Measurements from ENCODE around the gene LCMT2. TPM values are rescaled to one million over a fixed set of nuclear protein-coding genes. Genes with fewer than 3 reads are reported as not detected.

The LCMT2 gene
- total and polyA plus RNA-seq, 2 experiments from 2014 or later: 2.3 to 7.1 TPM

DNA sequence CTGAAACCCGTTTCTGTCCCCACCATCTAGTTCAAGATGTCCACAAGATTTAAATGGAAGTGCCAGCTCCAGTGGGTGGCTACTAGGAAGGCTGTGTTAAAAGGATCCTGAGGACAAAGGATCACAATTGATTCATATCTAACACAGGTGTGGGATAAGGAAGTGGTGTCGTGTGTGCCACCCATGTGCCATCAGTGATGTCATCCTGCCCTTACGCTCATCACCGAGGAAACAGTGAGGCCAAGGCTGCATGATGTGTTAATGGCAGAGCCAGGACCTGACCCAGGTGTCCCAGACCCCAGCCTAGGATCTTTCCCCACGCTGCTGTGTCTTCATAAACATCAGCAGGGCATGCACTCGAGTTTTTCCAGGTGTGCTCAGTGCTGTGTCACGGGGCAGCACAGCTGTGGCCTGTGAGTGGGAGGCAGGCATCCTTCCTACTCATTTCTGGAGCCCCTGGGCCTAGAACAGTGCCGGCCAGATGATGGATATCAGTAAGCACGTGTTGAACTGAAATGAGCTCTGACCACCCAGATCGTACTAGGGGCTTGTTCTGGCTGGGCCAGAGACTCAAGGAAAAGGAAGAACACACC lies 53.0 kb downstream of the LCMT2 start:
- no peaks in the 10 kb centered on the region for H3F3A ChIP-seq (replicated peaks; ENCODE audit: low read depth)
- H3K4me1 Mint-ChIP-seq: no peaks in the 10 kb centered on the region
- H3K4me3 ChIP-seq: no peak overlapping the region
- H2AFZ ChIP-seq: no peak overlapping the region
- H3K4me3 Mint-ChIP-seq: no peak overlapping the region
- H3K9me2 ChIP-seq (ENCODE audit: insufficient read depth): no peaks in the 10 kb centered on the region
- ATAC-seq (no peak), DNase-seq (ENCODE audit: low spot score) (no peak)
- no peaks in the 10 kb centered on the region for H3K79me2 ChIP-seq (replicated peaks; ENCODE audit: insufficient read depth)
- TF ChIP-seq POLR2AphosphoS5 (IDR thresholded peaks at IDR 0.05; ENCODE audit: low read depth): no peak
- no peak for TF ChIP-seq STAT1 (IDR thresholded peaks at IDR 0.05; ENCODE audit: unreplicated experiment)
- TF ChIP-seq, protein P1, sequence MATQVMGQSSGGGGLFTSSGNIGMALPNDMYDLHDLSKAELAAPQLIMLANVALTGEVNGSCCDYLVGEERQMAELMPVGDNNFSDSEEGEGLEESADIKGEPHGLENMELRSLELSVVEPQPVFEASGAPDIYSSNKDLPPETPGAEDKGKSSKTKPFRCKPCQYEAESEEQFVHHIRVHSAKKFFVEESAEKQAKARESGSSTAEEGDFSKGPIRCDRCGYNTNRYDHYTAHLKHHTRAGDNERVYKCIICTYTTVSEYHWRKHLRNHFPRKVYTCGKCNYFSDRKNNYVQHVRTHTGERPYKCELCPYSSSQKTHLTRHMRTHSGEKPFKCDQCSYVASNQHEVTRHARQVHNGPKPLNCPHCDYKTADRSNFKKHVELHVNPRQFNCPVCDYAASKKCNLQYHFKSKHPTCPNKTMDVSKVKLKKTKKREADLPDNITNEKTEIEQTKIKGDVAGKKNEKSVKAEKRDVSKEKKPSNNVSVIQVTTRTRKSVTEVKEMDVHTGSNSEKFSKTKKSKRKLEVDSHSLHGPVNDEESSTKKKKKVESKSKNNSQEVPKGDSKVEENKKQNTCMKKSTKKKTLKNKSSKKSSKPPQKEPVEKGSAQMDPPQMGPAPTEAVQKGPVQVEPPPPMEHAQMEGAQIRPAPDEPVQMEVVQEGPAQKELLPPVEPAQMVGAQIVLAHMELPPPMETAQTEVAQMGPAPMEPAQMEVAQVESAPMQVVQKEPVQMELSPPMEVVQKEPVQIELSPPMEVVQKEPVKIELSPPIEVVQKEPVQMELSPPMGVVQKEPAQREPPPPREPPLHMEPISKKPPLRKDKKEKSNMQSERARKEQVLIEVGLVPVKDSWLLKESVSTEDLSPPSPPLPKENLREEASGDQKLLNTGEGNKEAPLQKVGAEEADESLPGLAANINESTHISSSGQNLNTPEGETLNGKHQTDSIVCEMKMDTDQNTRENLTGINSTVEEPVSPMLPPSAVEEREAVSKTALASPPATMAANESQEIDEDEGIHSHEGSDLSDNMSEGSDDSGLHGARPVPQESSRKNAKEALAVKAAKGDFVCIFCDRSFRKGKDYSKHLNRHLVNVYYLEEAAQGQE (IDR thresholded peaks at IDR 0.05; ENCODE audit: unreplicated experiment): no peak
- no peaks in the 10 kb centered on the region for H3K4me1 ChIP-seq (ENCODE audit: insufficient read depth)
- no peak overlapping the region for H3K4me2 ChIP-seq
- H3K36me3 Mint-ChIP-seq (ENCODE audit: low read depth): no peaks in the 10 kb centered on the region
- H4K20me1 ChIP-seq (replicated peaks; ENCODE audit: insufficient read depth): no peaks in the 10 kb centered on the region
- H3K27ac ChIP-seq (ENCODE audit: low read depth): no peak overlapping the region
- H3K36me3 ChIP-seq (ENCODE audit: insufficient read depth): no peaks in the 10 kb centered on the region
- H3K27me3 ChIP-seq (ENCODE audit: insufficient read depth): no peaks in the 10 kb centered on the region
- peaks cover 6% of the 10 kb centered on the region for H3K27me3 Mint-ChIP-seq (ENCODE audit: insufficient read depth, low read depth, poor library complexity)
- H3K27ac Mint-ChIP-seq: no peak overlapping the region
- H3K9me3 Mint-ChIP-seq: no peaks in the 10 kb centered on the region

DNA sequence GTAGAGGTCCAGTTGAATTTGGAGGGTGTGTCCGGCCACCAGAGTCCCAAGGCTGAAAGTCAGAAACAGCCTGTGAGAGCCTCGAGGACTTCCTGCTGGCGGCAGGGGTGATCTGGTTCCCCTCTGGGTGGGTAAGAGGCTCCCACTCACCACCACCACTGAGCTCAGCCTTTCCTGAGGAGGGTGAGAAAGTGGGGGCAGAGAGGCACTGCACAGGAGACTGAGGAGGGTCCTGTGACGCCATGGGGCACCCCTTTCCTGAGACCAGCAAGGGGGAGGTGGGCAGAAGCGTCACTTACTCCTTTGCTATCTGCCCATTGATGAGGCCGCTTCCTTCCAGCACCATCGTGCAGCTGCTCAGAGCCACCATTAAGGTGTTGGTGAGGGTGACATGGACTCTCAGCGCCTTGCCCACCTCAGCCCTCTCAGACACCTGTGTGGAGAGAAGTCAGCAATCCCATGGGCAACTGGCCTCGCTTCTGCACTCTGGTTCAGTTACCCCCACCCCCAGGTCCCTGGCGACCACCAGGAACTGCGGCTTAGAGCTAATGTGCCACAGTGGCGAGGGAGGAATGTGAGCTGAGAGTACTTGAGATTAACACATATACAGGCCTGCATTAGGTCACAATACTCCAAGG lies 53.7 kb downstream of the LCMT2 start:
- H3K27ac ChIP-seq (ENCODE audit: low read depth): no peak overlapping the region
- H3K4me1 ChIP-seq (ENCODE audit: insufficient read depth): no peaks in the 10 kb centered on the region
- no peak overlapping the region for H3K4me3 ChIP-seq
- H3K9me2 ChIP-seq (ENCODE audit: insufficient read depth): no peaks in the 10 kb centered on the region
- Mint-ChIP-seq H3K27me3 (ENCODE audit: insufficient read depth, low read depth, poor library complexity) (peaks cover 6% of the 10 kb centered on the region), H3K4me1 (no peaks in the 10 kb centered on the region), H3K4me3 (no peak overlapping the region), H3K36me3 (ENCODE audit: low read depth) (no peaks in the 10 kb centered on the region), H3K27ac (no peak overlapping the region), H3K9me3 (no peaks in the 10 kb centered on the region)
- H2AFZ ChIP-seq: no peak overlapping the region
- no peak for DNase-seq (ENCODE audit: low spot score)
- TF ChIP-seq ZNF331 (CRISPR knock-in tag; IDR thresholded peaks at IDR 0.05; ENCODE audit: low read depth) (no peak), EZH2phosphoT487 (IDR thresholded peaks at IDR 0.05; ENCODE audit: unreplicated experiment) (no peak)
- H3F3A ChIP-seq (replicated peaks; ENCODE audit: low read depth): no peaks in the 10 kb centered on the region
- no peaks in the 10 kb centered on the region for H3K79me2 ChIP-seq (replicated peaks; ENCODE audit: insufficient read depth)
- no peak for ATAC-seq
- no peak overlapping the region for H3K4me2 ChIP-seq
- H4K20me1 ChIP-seq (replicated peaks; ENCODE audit: insufficient read depth): no peaks in the 10 kb centered on the region
- no peaks in the 10 kb centered on the region for H3K36me3 ChIP-seq (ENCODE audit: insufficient read depth)
- H3K27me3 ChIP-seq (ENCODE audit: insufficient read depth): no peaks in the 10 kb centered on the region

Measured in GM23338 (cell line).